HEK293T (cell line): ENCODE data around the gene NPHS1.
"Not testable (repeated sequence)": the region's sequence is repeated elsewhere in the genome, so short reads cannot be mapped to it uniquely, and the experiment has no call there.

Source experiments
- ARNT ChIP-seq: fragments of 450-650 bp; IDR thresholded peaks from 2 replicates; pipeline ENCODE4 v1.6.1; 2017; ENCODE audit warnings: mild to moderate bottlenecking
- BHLHE40 ChIP-seq: fragments of 450-650 bp; IDR thresholded peaks from 2 replicates; pipeline ENCODE4 v1.6.1; 2016; ENCODE audit warnings: mild to moderate bottlenecking, moderate library complexity, borderline replicate concordance
- FOXA1 ChIP-seq: fragments of 450-650 bp; IDR thresholded peaks from 2 replicates; pipeline ENCODE4 v1.6.1; 2016; ENCODE audit warnings: mild to moderate bottlenecking
- FOXM1 ChIP-seq: fragments of 450-650 bp; IDR thresholded peaks from 2 replicates; pipeline ENCODE4 v1.6.1; 2017; ENCODE audit warnings: mild to moderate bottlenecking, borderline replicate concordance
- HDGF ChIP-seq: fragments of 450-650 bp; IDR thresholded peaks from 2 replicates; pipeline ENCODE4 v1.6.1; 2017; ENCODE audit warnings: antibody characterized with exemption, borderline replicate concordance
- LEF1 ChIP-seq: fragments of 450-650 bp; IDR thresholded peaks from 2 replicates; pipeline ENCODE4 v1.6.1; 2017; ENCODE audit warnings: mild to moderate bottlenecking, borderline replicate concordance
- NFRKB ChIP-seq: fragments of 450-650 bp; IDR thresholded peaks from 2 replicates; pipeline ENCODE4 v1.6.1; 2016; ENCODE audit warnings: mild to moderate bottlenecking, moderate library complexity
- PKNOX1 ChIP-seq: fragments of 450-650 bp; IDR thresholded peaks from 2 replicates; pipeline ENCODE4 v1.6.1; 2016
- SP1 ChIP-seq: fragments of 450-650 bp; IDR thresholded peaks from 2 replicates; pipeline ENCODE4 v1.6.1; 2017
- TARDBP ChIP-seq: fragments of 450-650 bp; IDR thresholded peaks from 2 replicates; pipeline ENCODE4 v1.6.1; 2016

GRCh38 chr19:35836096-35836495 is 16.2 kb downstream of the NPHS1 start:
- not testable (repeated sequence) for TF ChIP-seq SP1, TARDBP, HDGF, ARNT, FOXA1, PKNOX1, FOXM1, BHLHE40, LEF1, NFRKB
